T1000 (cell line): ENCODE results near the gene N4BP2L1.

Experiments used
- DNase-seq: peaks from one replicate; lab custom pipeline; 2025; ENCODE audit warnings: mixed read lengths; lab: John Stamatoyannopoulos, UW

Gene N4BP2L1

DNA sequence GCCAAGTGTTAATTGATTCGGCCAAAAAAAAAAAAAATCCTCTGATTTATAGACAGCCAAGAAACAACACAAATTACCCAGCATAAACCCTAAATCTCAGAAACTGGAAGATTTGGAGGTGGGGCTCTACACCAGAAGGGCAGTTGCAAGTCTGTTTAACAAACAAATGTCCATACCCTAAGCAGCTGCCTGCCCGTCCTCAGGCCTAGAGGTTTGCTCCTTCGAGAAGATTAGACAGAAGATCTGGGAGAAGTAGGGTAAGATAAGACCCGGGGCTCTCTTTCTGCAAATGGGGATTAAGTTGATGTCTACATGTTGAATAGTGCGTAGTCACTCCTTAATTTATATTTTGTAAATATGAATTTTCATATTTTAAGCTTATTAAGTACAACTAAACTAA, 3.4 kb upstream of the N4BP2L1 start:
- DNase-seq, result no peak

DNA sequence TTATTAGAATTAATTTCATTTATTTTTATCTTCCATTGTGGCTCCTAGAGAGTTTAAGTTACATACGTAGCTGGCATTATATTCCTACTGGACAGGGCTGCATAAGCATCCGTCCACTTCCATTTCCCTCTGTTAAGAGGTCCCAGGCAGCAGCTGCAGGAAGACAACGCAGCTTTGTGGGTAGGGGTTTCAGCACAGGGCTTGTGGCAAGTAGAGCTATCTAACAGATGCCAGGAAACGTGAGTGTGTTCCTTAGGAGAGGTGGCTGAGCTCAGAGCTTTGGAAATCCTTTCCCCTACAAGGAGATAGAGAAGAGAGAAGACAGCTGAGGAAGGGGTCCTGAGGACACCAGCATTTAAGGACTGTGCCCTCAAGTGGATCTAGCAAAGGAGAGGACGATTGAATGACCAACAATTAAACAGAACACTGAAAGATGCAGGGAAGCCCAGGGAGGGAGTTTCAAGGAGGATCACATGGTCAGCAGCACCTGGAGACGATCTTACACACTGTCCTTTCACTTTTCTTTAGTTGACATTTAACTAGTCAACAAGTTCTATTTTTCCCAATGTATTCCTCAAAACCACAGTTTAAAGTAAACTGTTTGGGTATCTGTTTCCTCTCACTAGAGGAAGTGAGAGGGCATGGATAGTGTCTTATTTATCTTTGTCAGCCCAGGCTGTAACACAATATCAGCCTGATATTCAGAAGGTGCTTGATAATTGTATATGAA, 2.3 kb upstream of the N4BP2L1 start:
- no peak for DNase-seq

DNA sequence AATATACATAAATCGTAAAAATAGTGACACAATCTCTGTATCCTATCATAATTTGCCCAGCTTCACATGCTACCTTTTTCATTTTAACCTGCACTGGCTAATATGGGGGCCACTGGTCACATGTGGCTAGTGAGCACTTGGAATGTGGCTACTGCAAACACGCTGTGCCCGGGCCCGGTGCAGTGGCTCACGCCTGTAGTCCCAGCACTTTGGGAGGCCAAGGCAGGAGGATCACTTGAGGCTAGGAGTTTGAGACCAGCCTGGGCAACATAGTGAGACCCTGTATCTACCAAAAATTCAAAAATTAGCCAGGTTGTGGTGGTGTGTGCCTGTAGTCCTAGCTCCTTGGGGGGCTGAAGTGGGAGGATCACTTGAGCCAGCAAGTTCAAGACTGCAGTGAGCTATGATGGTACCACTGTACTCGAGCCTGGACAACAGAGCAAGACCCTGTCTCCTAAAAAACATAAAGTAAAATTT, 1.5 kb upstream of the N4BP2L1 start:
- DNase-seq, result no peak

DNA sequence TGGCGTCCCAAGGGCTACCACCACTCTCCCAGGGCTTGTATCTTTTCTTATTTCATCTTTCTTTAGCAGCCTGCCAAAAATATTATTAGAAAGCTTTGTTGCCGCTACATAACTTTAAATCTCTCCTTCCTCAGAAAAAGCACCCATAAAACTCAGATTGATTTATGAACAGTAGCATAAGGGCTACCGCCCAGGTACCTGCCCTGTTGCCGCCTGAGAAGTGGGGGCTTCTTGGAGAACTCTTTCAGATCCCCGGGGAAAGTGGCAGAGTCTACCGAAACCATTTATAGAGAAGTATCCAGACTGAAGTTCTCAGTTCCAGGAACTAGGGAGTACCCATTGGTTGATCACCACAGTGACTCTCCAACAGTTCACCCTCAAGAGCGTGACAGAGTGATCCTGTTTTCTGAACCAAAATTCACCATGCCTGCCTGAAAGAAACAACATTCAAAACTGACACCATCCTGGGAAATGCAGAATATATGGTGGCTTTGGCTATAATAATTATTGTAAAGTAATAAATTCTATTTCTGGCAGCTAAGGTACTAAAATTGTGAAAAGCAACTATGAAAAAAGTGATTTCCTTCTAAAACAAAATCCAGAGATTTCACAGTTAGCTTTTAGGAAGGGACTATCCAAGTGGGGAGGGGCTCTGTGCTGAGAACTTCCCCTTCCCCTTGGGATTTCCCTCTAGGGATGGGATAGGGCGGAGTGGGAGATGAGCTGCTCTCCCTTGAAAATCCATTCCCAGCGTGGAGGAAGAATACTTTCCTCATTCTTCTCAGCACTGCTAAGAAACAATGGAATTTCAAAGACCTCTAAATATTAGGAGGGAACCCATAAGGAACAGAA, 877 bp upstream of the N4BP2L1 start:
- DNase-seq, result no peak

DNA sequence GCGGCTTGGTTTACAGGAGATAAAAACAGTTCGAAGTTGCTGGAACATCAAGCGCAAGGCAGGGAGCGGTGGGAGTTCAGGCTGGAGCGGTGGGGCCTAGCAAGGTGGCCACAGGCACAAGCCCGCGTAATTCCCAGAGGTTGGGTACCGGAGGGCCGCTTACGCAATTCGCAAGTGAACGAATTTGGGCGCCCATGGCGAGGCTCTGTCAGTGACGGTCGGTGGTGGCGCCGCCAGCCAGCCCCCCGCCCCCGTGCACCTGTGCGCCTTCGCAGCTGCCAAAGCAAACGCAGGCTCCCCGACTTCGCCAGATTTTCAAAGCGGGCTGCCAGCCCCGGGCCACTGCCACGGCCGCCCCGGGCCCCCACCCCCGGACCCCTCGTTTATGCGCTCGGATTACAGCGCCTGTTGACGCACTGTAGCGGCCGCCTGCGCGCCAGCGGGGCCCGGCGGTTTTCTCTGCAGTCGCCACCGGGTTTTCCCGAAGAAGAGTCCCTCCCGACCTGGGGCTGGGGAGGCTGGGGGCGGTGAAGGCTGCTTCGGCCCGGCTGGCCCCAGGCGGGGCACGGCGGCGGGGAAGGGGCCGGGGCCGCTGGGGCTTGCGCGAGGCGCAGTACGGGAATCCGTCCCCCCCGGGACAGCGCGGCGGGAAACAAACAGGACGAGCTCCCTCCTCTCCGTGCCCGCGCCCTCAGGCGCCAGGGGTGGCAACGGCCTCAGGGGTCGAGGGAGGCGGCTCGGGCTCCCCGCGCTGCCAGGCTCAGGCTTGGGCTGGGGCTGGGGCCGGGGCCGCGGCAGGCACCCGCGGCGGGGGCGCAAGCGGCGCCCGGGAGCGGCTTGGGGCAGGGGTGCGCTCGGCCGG, 709 bp downstream of the N4BP2L1 start:
- no peak for DNase-seq

DNA sequence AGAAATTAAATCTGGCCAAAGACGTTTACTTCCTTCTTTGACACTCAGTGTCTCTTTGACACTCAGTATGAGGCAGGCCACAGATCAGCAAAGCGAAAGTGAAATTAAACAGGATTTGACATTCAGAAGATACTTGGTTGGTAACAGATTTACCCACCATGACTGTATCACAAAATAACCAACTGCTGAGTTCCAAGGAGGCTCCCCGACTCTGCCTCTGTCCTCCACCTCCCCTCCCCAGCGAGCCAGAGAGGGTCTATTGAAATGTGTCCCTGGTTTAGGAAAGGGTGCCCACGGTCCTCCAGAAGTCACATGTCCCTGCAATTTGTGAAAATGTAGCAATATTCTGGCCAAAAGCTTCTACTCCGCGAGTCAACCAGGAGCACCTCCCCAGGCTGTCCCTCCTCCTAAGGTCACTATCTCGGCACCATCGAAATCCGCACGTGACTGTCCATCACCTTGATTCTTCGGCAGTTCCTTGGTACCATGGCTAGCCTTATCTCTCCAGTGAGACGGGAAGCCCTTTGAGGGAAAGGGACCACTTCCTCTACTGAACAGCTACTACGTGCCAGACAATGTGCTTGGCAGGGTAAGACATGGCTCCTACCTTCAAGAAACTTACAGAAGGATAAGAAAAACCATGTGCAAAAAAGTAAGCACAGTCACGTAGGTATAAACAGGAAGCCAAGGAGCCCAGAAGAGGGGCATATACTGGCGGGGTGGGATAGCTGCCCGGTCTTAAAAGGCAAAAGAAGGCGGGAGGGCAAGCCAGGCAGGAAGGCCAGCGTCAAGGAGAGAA, 1.5 kb downstream of the N4BP2L1 start:
- DNase-seq, result no peak

DNA sequence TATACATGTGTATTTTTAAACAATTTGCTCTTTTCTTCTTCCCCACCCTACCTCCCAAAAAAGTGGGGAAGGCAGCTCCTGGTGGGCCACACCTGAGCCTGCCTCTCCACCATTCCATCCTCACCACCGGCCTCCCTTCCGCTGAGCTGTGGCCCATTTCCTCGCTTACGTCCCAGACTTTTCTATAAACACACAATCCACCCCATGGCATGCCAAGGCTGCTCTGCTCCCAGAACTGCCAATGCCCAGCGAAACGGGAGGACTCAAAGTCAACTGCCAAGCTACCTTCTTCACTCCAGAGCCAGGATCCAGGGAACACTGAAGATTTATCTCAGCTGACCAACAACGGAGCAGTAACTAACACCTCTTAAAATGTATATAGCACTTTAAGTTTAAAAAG, 2.8 kb downstream of the N4BP2L1 start:
- no peak for DNase-seq

DNA sequence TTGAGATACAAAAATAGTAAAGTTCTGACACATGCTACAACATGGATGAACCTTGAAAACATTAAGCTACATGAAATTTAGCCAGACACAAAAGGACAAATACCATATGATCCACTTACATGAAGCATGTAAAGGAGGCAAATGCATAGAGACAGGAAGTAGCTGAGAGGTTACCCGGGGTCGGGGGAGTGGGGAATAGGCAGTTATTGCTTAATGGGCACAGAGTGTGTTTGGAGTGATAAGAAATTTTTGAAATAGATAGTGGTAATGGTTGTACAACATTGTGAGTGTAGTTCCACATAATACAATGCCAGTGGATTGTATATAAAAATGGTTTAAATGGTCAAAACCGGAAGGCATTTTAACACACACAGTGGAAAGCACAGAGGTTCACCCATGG, 4.3 kb downstream of the N4BP2L1 start:
- no peak for DNase-seq

DNA sequence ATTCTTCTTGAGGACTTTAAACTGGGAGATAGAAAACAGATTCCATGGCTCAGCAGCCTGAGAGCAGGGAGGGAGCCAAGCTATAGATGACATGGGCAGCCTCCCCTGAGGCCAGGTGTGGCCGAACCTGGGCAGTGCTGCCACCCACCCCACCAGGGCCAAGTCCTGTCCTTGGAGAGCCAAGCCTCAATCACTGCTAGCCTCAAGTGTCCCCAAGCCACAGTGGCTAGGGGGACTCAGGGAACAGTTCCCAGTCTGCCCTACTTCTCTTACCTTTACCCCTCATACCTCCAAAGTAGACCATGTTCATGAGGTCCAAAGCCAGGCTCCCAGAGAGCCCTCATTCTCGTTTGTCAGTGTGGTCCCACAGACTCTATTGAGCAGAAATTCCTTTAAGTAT, 8.1 kb downstream of the N4BP2L1 start:
- DNase-seq, result no peak

DNA sequence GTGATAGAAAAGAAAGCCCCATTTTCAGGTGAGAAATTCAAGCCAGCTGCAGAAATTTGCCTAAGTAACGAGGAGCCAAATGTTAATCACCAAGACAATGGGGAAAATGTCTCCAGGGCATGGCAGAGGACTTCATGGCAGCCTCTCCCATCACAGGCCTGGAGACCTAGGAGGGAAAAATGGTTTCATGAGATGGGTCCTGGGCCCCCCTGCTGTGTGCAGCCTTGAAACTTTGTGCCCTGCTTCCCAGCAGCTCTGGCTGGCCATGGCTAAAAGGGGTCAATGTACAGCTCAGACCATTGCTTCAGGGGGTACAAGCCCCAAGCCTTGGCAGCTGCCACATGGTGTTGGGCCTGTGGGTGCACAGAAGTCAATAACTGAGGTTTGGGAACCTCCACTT, 9.9 kb downstream of the N4BP2L1 start:
- DNase-seq, result no peak

DNA sequence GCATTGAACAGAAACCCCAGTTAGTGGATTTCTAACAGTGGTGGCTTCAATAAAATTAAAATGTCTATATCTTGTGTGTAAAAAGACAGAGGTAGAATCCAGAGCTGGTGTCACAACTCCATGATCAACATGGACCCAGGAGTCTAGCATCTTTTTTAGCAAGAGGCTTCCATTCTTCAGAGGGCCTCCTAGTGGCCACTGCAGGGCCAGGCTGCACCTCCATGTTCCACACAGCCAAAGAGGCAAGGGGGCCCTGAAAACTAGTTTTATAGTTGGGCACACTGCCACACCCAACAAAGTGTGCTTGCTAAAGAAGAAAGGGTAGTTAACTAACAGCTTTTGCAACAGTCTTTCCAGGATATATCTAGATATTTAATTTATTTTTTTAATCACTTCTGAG, 12.9 kb downstream of the N4BP2L1 start:
- DNase-seq, result no peak

DNA sequence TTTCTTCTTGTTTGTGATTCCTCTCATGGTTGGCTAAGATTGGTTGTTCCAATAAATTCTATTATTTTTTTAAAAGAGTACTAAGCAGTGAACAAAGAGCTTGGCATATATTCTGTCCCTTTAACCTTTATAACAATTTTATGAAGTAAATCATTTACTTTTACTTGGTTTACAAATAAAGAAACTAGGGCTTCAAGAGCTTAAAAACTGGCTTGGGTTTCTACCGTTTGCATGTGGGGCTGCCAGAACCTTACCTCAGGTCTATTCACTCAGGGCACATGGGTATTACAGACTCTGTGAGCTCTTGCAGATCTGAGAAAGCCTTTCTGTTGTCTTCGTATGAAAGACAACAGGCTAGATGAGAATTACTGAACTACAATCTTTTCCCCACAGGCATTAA, 13.3 kb downstream of the N4BP2L1 start:
- DNase-seq, result no peak

DNA sequence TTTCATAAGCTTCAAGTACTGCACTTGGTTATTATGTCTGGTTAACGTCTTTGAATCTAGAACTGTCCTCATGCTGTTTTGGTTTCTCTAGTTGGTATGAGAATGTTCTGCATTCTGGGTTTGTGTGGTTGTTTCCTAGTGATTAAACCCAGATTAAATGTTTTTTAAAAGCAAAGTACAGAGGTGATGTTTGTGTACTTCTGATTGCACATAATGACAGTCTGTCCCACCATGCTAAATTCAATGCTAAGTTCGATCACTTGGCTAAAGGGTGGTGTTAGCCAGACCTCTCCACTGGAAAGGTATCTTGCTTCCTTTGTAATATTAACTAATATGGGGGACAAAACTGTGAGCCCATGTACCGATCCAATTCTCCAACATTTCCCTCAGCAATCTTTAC, 14.6 kb downstream of the N4BP2L1 start:
- no peak for DNase-seq

DNA sequence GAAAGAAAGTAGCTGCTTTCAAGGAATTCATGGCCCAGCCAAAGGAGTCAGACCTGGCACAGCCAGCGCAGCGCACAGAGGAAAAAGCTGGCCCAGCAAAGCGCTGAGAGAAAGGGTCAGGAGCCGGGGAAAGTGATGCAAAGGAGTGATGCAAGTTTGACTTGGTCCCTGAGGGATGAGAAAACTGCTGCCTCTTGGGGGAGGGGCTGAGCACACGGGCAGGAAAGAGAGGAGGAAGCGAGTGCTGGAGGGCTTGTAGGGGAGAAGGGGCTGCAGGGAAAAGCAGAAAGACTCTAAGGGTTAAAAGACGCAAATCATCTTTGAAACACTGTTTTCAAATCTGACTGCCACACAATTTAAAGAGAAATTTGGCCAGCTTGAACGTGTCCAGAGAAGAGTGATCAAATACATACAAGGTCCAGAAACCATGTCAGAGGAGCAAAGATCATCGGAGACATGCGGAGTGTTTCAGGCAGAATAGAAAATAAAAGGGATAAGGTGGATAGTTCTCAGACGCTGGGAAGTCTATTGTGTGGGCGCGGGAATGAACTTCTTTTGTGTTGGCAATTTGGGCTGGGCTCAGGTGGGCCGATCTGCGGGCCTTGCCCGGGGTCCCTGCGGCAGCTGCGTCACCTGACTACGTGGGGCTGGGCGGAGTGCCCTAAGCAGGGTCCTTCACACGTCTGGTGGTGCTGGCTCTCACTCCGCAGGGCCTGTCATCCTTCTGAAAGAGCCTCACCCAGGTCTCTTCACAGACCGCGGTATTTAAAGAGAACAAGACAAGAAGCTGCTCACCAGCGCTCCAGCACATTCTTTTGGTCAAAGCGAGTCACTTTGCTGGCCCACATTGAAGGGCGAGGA, 18.1 kb downstream of the N4BP2L1 start:
- DNase-seq, result no peak

DNA sequence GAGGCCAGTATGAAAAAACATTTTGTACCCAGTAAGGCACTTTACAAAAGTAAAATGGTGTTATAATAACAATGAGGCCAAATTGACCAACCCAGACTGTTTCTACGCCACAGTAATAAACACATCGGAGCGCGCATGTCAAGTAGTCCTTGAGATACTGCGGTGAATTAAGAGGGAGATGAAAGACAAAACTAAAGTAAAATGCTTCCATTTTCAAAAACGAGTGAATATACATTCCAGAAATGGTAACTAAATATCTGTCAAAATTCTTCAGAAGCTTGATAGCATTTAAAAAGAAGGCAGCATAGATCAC, 19.0 kb downstream of the N4BP2L1 start:
- no peak for DNase-seq

DNA sequence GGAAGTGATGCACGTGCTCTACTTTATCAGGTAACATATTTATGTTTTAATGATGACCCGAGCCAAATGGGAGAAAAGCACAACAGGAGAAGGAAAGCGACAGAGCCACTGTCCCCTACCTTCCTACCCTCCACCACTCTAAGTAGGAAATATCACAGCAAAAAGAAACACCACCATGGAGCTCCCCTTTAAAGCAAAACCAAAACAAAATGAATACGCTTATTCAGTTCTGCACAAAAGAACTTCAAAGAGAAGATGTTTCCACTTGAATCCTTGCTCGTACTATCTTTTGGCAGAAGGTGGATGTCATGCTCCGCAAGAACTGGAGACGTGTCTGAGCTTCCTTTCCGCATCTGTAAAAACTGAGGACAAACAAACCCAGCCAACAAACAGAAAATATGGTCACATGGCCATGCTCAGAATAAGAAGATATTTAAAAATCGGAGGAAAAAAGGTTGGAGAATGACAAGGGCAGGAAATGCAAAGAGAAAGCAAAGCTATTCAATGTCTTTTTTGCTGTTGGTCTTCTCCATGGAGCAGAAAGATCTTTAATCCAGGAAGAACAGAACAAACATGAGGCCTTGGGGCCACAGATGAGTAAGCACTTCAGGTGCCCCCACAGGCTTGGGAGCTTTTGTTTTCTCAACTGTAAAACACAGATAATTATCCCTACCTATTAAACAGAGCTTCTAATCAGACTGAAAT, 19.5 kb downstream of the N4BP2L1 start:
- no peak for DNase-seq

DNA sequence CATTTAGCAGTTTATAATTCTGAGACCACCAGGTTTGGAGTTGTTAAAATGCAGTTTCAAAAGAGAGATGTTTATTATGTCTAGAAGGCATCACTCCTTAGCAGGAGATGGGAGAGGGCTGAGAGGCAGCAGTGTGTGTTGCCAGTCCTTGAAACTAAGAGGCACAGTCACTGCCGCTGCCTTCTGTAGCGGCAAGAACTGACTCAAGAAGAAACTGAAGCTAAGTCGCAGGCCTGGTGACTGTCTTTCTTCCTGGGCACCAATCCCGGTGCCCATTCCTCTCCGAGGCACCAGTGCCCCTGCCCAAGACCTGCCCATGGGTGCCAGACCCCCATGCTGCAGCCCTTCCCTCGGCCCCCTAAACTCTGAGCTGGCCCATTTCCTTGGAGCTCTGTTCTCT, 20.1 kb downstream of the N4BP2L1 start:
- no peak for DNase-seq

DNA sequence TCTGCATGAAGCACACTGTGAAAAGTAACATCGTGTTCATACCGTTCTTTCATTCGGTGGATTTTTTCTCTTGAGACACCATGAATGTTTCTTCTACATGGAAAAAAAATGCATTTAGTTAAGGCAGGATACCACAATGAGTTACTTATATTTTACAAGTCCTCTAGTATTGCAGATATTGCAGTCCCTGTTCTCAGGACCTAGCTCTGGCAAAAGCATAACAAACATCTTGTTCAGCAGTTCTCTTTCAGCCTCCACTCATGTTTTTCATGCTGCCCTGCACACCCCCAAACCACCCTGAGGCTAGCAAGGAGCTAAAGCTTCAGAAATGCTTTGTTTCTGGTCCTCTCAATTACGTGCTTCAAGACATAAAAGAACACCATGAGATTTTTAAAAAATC, 24.8 kb downstream of the N4BP2L1 start:
- no peak for DNase-seq

DNA sequence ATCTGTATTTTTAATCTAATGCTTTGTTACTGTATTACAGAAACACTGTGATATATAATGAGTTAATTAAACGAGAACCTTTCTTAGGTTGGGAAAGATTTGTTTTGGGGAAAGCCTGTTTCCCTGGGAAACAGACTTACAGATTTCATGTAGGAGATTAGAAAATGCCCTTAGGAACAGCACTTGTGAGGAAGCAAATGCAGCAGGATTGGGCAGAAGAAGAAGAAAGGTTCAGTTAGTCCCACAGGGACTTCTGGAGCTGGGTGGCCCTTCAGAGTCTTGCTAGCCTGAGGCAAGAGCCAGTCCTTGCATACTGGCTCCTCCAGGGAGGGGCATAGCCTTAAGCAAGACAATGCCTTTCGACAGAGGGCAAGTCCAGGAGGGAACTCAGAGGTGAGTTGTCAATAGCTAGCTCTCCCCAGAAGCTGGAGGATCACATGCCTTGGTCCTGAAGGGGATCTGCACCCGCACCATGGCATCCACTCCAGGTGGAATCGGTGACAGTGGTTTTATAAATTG, 36.8 kb downstream of the N4BP2L1 start:
- DNase-seq, result no peak

DNA sequence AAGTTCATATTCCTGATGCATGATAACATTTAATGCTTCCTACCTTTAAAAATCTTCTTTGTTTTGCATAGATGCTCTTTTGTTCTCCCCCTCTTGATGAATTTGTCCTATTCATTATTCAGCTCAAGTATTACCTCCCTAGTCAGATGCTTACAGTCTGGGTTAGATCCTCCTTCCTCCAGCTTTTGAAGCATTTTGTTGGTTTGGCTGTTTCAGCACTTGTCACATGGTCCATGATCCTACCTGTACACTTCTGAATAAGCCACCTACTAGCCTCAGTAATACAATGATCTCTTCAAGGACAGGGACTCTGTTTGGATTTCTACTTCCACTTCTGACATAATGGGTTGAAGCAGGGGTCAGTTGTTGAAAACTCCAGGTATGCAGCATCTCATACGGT, 37.4 kb downstream of the N4BP2L1 start:
- DNase-seq, result no peak
